Keratinocyte (primary cell): Measurements from ENCODE around the gene ECI2. TPM values are rescaled to one million over a fixed set of nuclear protein-coding genes. Genes with fewer than 3 reads are reported as not detected.

ENCODE experiments used
- DNase-seq: peaks from one replicate; pipeline ENCODE4 v3.0.0-alpha.2; 2011; ENCODE audit warnings: low read depth, missing footprints, low spot score
- FAIRE-seq: peaks from 2 replicates; lab custom pipeline; 2011; peaks lifted over from hg19 to GRCh38; lab: Jason Lieb, UNC
- H2AFZ ChIP-seq: 2 replicates; pipeline ENCODE4 v1.6.0; 2012; ENCODE audit warnings: low read length, control low read depth, inconsistent platforms; ENCODE audit not compliant: control insufficient read depth
- H3K27ac ChIP-seq: 2 replicates; pipeline ENCODE4 v1.5.1; 2011; ENCODE audit warnings: low read length; ENCODE audit not compliant: control insufficient read depth, insufficient read depth
- H3K27me3 ChIP-seq: 3 replicates; pipeline ENCODE4 v1.6.0; 2011; ENCODE audit warnings: low read length; ENCODE audit not compliant: control insufficient read depth, insufficient read depth; ENCODE audit errors: extremely low read depth
- H3K36me3 ChIP-seq, 2 experiments: 2 replicates in 1 of 2; 3 replicates in 1 of 2; pipeline ENCODE4 v1.5.1; 2011; ENCODE audit warnings: low read length in 2 of 2, mild to moderate bottlenecking in 1 of 2; ENCODE audit not compliant: control insufficient read depth in 2 of 2, insufficient read depth in 2 of 2; ENCODE audit errors: extremely low read depth in 1 of 2
- H3K4me1 ChIP-seq: 3 replicates; pipeline ENCODE4 v1.5.1; 2011; ENCODE audit warnings: low read length; ENCODE audit not compliant: control insufficient read depth, insufficient read depth; ENCODE audit errors: extremely low read depth
- H3K4me2 ChIP-seq: 3 replicates; pipeline ENCODE4 v1.6.0; 2011; ENCODE audit warnings: low read depth, low read length; ENCODE audit not compliant: control insufficient read depth, insufficient read depth; ENCODE audit errors: extremely low read depth
- H3K4me3 ChIP-seq, 3 experiments: fragments of 200-600 bp in 1 of 3; sonication (generic) in 1 of 3; 2 replicates in 2 of 3; 3 replicates in 1 of 3; pipeline ENCODE4 v1.5.1; 2011 to 2016; ENCODE audit warnings: low read length in 3 of 3, mild to moderate bottlenecking in 3 of 3, control low read depth in 2 of 3, inconsistent platforms in 1 of 3, low read depth in 1 of 3, mixed read lengths in 1 of 3, mixed run types in 1 of 3, moderate library complexity in 1 of 3; ENCODE audit not compliant: control insufficient read depth in 2 of 3, insufficient read depth in 2 of 3; ENCODE audit errors: extremely low read depth in 1 of 3
- H3K79me2 ChIP-seq: 2 replicates; pipeline ENCODE4 v1.6.0; 2012; ENCODE audit warnings: low read length; ENCODE audit not compliant: control insufficient read depth, insufficient read depth
- H3K9ac ChIP-seq: 3 replicates; pipeline ENCODE4 v1.6.0; 2011; ENCODE audit warnings: low read length; ENCODE audit not compliant: control insufficient read depth, insufficient read depth; ENCODE audit errors: extremely low read depth
- H3K9me1 ChIP-seq: 3 replicates; pipeline ENCODE4 v1.6.0; 2011; ENCODE audit warnings: low read length; ENCODE audit not compliant: control insufficient read depth, insufficient read depth; ENCODE audit errors: extremely low read depth
- H3K9me3 ChIP-seq: 2 replicates; pipeline ENCODE4 v1.5.1; 2012; ENCODE audit warnings: low read depth, low read length; ENCODE audit not compliant: control insufficient read depth
- H4K20me1 ChIP-seq: 3 replicates; pipeline ENCODE4 v1.6.0; 2011; ENCODE audit warnings: low read length; ENCODE audit not compliant: control insufficient read depth, insufficient read depth; ENCODE audit errors: extremely low read depth
- CTCF ChIP-seq, 3 experiments: IDR thresholded peaks in 1 of 3; conservative IDR thresholded peaks in 1 of 3; optimal IDR thresholded peaks in 1 of 3; 2 replicates in 2 of 3; 3 replicates in 1 of 3; pipeline versions ENCODE3 to v1.5.1; 2011; ENCODE audit warnings: low read length in 3 of 3, mild to moderate bottlenecking in 3 of 3, moderate library complexity in 2 of 3, control low read depth in 1 of 3, inconsistent platforms in 1 of 3; ENCODE audit not compliant: insufficient read depth in 2 of 3; ENCODE audit errors: extremely low read depth in 1 of 3
- EZH2 ChIP-seq: IDR thresholded peaks from one replicate; pipeline ENCODE4 v1.6.1; 2012; ENCODE audit warnings: inconsistent platforms, mild to moderate bottlenecking, low read length, moderate library complexity
- dilution Hi-C: fragments of 300-500 bp; cut with MboI; formaldehyde crosslinking; loops from one replicate; pipeline ENCODE4 v1.7.0; 2020; ENCODE audit warnings: low sequenced_read_pairs; ENCODE audit not compliant: extremely low pct_ligation_motif_present
- polyA plus RNA-seq, 5 experiments: library from polyadenylated mRNA; depleted of rRNA in 3 of 5; stranded (reverse) in 3 of 5; stranded (forward) in 1 of 5; unstranded in 1 of 5; fragments of >200 nt; gene quantifications; 1 replicate in 1 of 5; 2 replicates in 3 of 5; 3 replicates in 1 of 5; pipeline versions ENCODE4 v1.2.1 to v1.2.3, GENCODE V29; 2011 to 2012; ENCODE audit warnings: missing spikeins in 2 of 5, low read depth in 1 of 5, low replicate concordance in 1 of 5

The ECI2 gene
- polyA plus RNA-seq, 1 donor (not counting 4 experiments of a cell fraction or from before 2014, with no cell fraction given) = 41.6 TPM

GRCh38 chr6:4172368-4172767, 37.0 kb upstream of the ECI2 start:
- no peak overlapping the region for H3K27ac ChIP-seq
- dilution Hi-C loops = no loop called here
- H3K36me3 ChIP-seq = no peaks in the 10 kb centered on the region
- DNase-seq (no peak), FAIRE-seq (no peak)
- H3K4me3 ChIP-seq = no peak overlapping the region
- no peak overlapping the region for H3K9ac ChIP-seq
- no peaks in the 10 kb centered on the region for H3K27me3 ChIP-seq
- H2AFZ ChIP-seq = no peak overlapping the region
- H3K9me3 ChIP-seq = no peaks in the 10 kb centered on the region
- TF ChIP-seq EZH2 = no peak
- no peak for TF ChIP-seq CTCF (optimal IDR thresholded peaks at IDR 0.05 in 1 of 3, IDR thresholded peaks at IDR 0.05 in 1 of 3, conservative IDR thresholded peaks at IDR 0.05 in 1 of 3; ENCODE audit: extremely low read depth in 1 of 3, insufficient read depth in 2 of 3, low read length in 3 of 3)
- H3K4me2 ChIP-seq = no peak overlapping the region
- H3K9me1 ChIP-seq = no peaks in the 10 kb centered on the region
- no peaks in the 10 kb centered on the region for H4K20me1 ChIP-seq
- no peaks in the 10 kb centered on the region for H3K4me1 ChIP-seq
- H3K79me2 ChIP-seq = no peaks in the 10 kb centered on the region

GRCh38 chr6:4170297-4170696, 34.9 kb upstream of the ECI2 start:
- H3K4me2 ChIP-seq = no peak overlapping the region
- no peaks in the 10 kb centered on the region for H3K4me1 ChIP-seq
- no peaks in the 10 kb centered on the region for H3K9me1 ChIP-seq
- H3K79me2 ChIP-seq = no peaks in the 10 kb centered on the region
- no peak overlapping the region for H2AFZ ChIP-seq
- H3K4me3 ChIP-seq = no peak overlapping the region
- no peak overlapping the region for H3K27ac ChIP-seq
- H3K36me3 ChIP-seq = no peaks in the 10 kb centered on the region
- TF ChIP-seq CTCF (optimal IDR thresholded peaks at IDR 0.05 in 1 of 3, IDR thresholded peaks at IDR 0.05 in 1 of 3, conservative IDR thresholded peaks at IDR 0.05 in 1 of 3; ENCODE audit: extremely low read depth in 1 of 3, insufficient read depth in 2 of 3, low read length in 3 of 3) (no peak), EZH2 (no peak)
- no peaks in the 10 kb centered on the region for H3K27me3 ChIP-seq
- no peak overlapping the region for H3K9ac ChIP-seq
- FAIRE-seq (no peak), DNase-seq (no peak)
- H4K20me1 ChIP-seq = no peaks in the 10 kb centered on the region
- dilution Hi-C loops = no loop called here
- H3K9me3 ChIP-seq = no peaks in the 10 kb centered on the region
